GM18511 (cell line): ENCODE measurements around the gene TOMM20.

Source experiments
- ATAC-seq: cut with Tn5 transposase; IDR thresholded peaks from one replicate; pipeline ENCODE4 v1.9.1; 2021; ENCODE audit warnings: mild to moderate bottlenecking, moderate library complexity; ENCODE audit not compliant: unreplicated experiment

TOMM20 gene

GRCh38 chr1:235136111-235136510 lies 7.5 kb upstream of the TOMM20 start:
- ATAC-seq, result no peak

GRCh38 chr1:235134171-235134570 lies 5.5 kb upstream of the TOMM20 start:
- no peak for ATAC-seq

GRCh38 chr1:235133086-235133485 lies 4.4 kb upstream of the TOMM20 start:
- no peak for ATAC-seq

- ATAC-seq, result no peak
Measured at GRCh38 chr1:235131961-235132360, 3.3 kb upstream of the TOMM20 start.

GRCh38 chr1:235130766-235131270 lies 2.2 kb upstream of the TOMM20 start:
- no peak for ATAC-seq

GRCh38 chr1:235129774-235130570 lies 1.3 kb upstream of the TOMM20 start:
- ATAC-seq, result no peak

GRCh38 chr1:235127732-235128455 lies 743 bp downstream of the TOMM20 start:
- ATAC-seq, result no peak

- no peak for ATAC-seq
Measured at GRCh38 chr1:235127203-235127602, 1.4 kb downstream of the TOMM20 start.

GRCh38 chr1:235124665-235125064 lies 4.0 kb downstream of the TOMM20 start:
- no peak for ATAC-seq

- no peak for ATAC-seq
Measured at GRCh38 chr1:235124111-235124510, 4.5 kb downstream of the TOMM20 start.

- no peak for ATAC-seq
Measured at GRCh38 chr1:235122348-235122747, 6.3 kb downstream of the TOMM20 start.

GRCh38 chr1:235113183-235113917 lies 15.3 kb downstream of the TOMM20 start:
- ATAC-seq, result no peak

GRCh38 chr1:235112297-235113182 lies 16.1 kb downstream of the TOMM20 start:
- ATAC-seq, result no peak

GRCh38 chr1:235111107-235111506 lies 17.5 kb downstream of the TOMM20 start:
- ATAC-seq, result no peak

- no peak for ATAC-seq
Measured at GRCh38 chr1:235108876-235109275, 19.8 kb downstream of the TOMM20 start.

- ATAC-seq, result no peak
Measured at GRCh38 chr1:235108185-235108593, 20.4 kb downstream of the TOMM20 start.

GRCh38 chr1:235107368-235108184 lies 21.1 kb downstream of the TOMM20 start:
- ATAC-seq, result no peak

- ATAC-seq, result no peak
Measured at GRCh38 chr1:235106457-235106856, 22.2 kb downstream of the TOMM20 start.
